ENCODE measurements around the gene SEMA4G. TPM values are rescaled to one million over a fixed set of nuclear protein-coding genes. Genes with fewer than 3 reads are reported as not detected.

Gene SEMA4G
- total RNA-seq, 1 experiment from 2014 or later = 8.5 TPM

DNA sequence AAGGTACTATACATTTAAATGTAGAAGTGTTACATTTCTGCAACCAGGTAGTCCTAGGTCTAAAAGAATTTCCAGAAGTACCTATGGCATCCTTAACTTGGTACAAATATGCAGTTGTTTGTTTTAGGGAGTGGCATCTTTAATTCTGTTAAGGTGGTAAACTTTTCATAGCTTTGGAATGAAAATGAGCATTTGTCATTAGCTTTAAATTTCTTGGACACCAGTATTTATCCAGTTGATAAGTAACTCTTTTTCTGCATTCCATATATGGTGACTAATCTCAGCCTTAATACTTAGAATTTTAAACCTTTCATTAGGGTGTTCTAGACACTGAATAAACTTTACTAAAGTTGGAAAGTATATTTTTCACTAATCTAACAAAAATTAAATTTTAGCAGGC is 45.7 kb upstream of the SEMA4G start:
- Histone ChIP-seq H3K79me1 (ENCODE audit: insufficient read depth, low read depth, low read length, poor library complexity, severe bottlenecking) (peaks cover 3% of the 10 kb centered on the region), H3K14ac (ENCODE audit: insufficient read depth, low read length) (no peak overlapping the region), H2BK5ac (ENCODE audit: insufficient read length, low read length) (no peak overlapping the region), H3K56ac (ENCODE audit: insufficient read length, low read depth, low read length) (no peak overlapping the region), H4K8ac (replicated peaks; ENCODE audit: insufficient read length, low read depth, low read length) (no peak overlapping the region), H3K9me3 (ENCODE audit: control insufficient read depth, low read depth, low read length) (no peaks in the 10 kb centered on the region), H3K9ac (ENCODE audit: extremely low read depth, insufficient read length, low read length) (no peak overlapping the region), H2AK5ac (ENCODE audit: insufficient read length, low read length) (no peak overlapping the region), H3K4ac (ENCODE audit: low read depth, low read length) (no peak overlapping the region), H2BK15ac (ENCODE audit: low read depth, low read length) (no peak overlapping the region), H3K27ac (ENCODE audit: insufficient read length, low read depth, low read length) (no peak overlapping the region), H2AFZ (ENCODE audit: low read length) (no peak overlapping the region), H4K91ac (ENCODE audit: insufficient read length, low read depth, low read length) (no peak overlapping the region), H4K5ac (ENCODE audit: insufficient read length, low read depth, low read length) (no peak overlapping the region), H4K20me1 (ENCODE audit: control insufficient read depth, insufficient read depth, insufficient read length) (no peaks in the 10 kb centered on the region), H3K4me1 (ENCODE audit: insufficient read depth, low read length) (no peaks in the 10 kb centered on the region), H3K27me3 (ENCODE audit: insufficient read depth, low read length) (no peaks in the 10 kb centered on the region), H3K18ac (ENCODE audit: insufficient read length, low read depth, low read length) (no peak overlapping the region), H2BK120ac (ENCODE audit: low read depth, low read length, poor library complexity, severe bottlenecking) (no peak overlapping the region), H2BK12ac (ENCODE audit: insufficient read length, low read depth, low read length) (no peak overlapping the region), H3K23me2 (ENCODE audit: insufficient read length, low read depth, low read length, poor library complexity, severe bottlenecking) (no peaks in the 10 kb centered on the region), H3K23ac (ENCODE audit: insufficient read length, low read depth, low read length) (no peak overlapping the region), H3K79me2 (ENCODE audit: insufficient read depth, low read length) (no peaks in the 10 kb centered on the region), H2BK20ac (ENCODE audit: low read depth, low read length, poor library complexity, severe bottlenecking) (no peak overlapping the region), H3T11ph (ENCODE audit: low read length) (no peak overlapping the region), H3K4me2 (ENCODE audit: insufficient read depth, insufficient read length, low read length) (no peak overlapping the region)
- H3K9me3 Mint-ChIP-seq = no peaks in the 10 kb centered on the region
- no peaks in the 10 kb centered on the region for H3K4me1 Mint-ChIP-seq
- peaks cover 6 to 57% (median 46%) of the 10 kb centered on the region in 3 experiments; a peak in 6 of 7 replicates for H3K36me3 Mint-ChIP-seq (ENCODE audit: insufficient read depth in 1 of 3, low read depth in 3 of 3)
- TF ChIP-seq, protein P1, sequence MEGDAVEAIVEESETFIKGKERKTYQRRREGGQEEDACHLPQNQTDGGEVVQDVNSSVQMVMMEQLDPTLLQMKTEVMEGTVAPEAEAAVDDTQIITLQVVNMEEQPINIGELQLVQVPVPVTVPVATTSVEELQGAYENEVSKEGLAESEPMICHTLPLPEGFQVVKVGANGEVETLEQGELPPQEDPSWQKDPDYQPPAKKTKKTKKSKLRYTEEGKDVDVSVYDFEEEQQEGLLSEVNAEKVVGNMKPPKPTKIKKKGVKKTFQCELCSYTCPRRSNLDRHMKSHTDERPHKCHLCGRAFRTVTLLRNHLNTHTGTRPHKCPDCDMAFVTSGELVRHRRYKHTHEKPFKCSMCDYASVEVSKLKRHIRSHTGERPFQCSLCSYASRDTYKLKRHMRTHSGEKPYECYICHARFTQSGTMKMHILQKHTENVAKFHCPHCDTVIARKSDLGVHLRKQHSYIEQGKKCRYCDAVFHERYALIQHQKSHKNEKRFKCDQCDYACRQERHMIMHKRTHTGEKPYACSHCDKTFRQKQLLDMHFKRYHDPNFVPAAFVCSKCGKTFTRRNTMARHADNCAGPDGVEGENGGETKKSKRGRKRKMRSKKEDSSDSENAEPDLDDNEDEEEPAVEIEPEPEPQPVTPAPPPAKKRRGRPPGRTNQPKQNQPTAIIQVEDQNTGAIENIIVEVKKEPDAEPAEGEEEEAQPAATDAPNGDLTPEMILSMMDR (conservative IDR thresholded peaks at IDR 0.05) = no peak
- no peaks in the 10 kb centered on the region for H3K27me3 Mint-ChIP-seq (ENCODE audit: low read depth)
- no peak overlapping the region for H3K27ac Mint-ChIP-seq
- H3K4me3 Mint-ChIP-seq = no peak overlapping the region
- DNase-seq = no peak
